Erythroblast (primary cell): ENCODE measurements around the gene TMEM259.

ENCODE experiments used
- GATA1 ChIP-seq: IDR thresholded peaks from 2 replicates; pipeline ENCODE4 v1.6.1; 2011; ENCODE audit warnings: low read depth, mild to moderate bottlenecking, control low read depth, low read length, moderate library complexity
- POLR2A ChIP-seq: IDR thresholded peaks from 2 replicates; pipeline ENCODE4 v1.6.1; 2011; ENCODE audit warnings: mild to moderate bottlenecking, low read length

- TF ChIP-seq POLR2A: no peak
- TF ChIP-seq GATA1: no peak
Observed at GRCh38 chr19:992670-993055, 28.3 kb downstream of the TMEM259 start.
